GM21529 (cell line): Measurements from ENCODE around the gene BPIFB4.
"Not testable (repeated sequence)": the region's sequence is repeated elsewhere in the genome, so short reads cannot be mapped to it uniquely, and the experiment has no call there.

Source experiments
- ATAC-seq: cut with Tn5 transposase; IDR thresholded peaks from one replicate; pipeline ENCODE4 v1.9.1; 2021; ENCODE audit not compliant: unreplicated experiment

BPIFB4 gene

GRCh38 chr20:33079259-33079658 lies at the start of gene BPIFB4:
Gene BPIFB4, plus strand, starts transcription at chr20:33079643. Its CDS starts 1,884 bp downstream, at chr20:33081527.
- no peak for ATAC-seq

GRCh38 chr20:33030076-33030475 lies 49.4 kb upstream of the BPIFB4 start:
- no peak for ATAC-seq

GRCh38 chr20:33030569-33030968 lies 48.9 kb upstream of the BPIFB4 start:
- no peak for ATAC-seq

- no peak for ATAC-seq
Measured at GRCh38 chr20:33031531-33031930, 47.9 kb upstream of the BPIFB4 start, which contains the start of gene BPIFB6. Gene BPIFB6, plus strand, starts transcription at chr20:33031648. Its CDS starts 0 bp downstream, at chr20:33031648.

- ATAC-seq, result no peak
Measured at GRCh38 chr20:33032555-33032954, 46.9 kb upstream of the BPIFB4 start.

- ATAC-seq, result no peak
Measured at GRCh38 chr20:33033381-33033780, 46.1 kb upstream of the BPIFB4 start.

- ATAC-seq, result no peak
Measured at GRCh38 chr20:33034115-33034514, 45.3 kb upstream of the BPIFB4 start.

GRCh38 chr20:33034901-33035492 lies 44.4 kb upstream of the BPIFB4 start:
- ATAC-seq, result no peak

- ATAC-seq, result no peak
Measured at GRCh38 chr20:33037456-33037855, 42.0 kb upstream of the BPIFB4 start.

GRCh38 chr20:33038243-33038642 lies 41.2 kb upstream of the BPIFB4 start:
- ATAC-seq, result no peak

GRCh38 chr20:33042430-33042829 lies 37.0 kb upstream of the BPIFB4 start:
- ATAC-seq, result no peak

- no peak for ATAC-seq
Measured at GRCh38 chr20:33042983-33043730, 36.3 kb upstream of the BPIFB4 start.

- no peak for ATAC-seq
Measured at GRCh38 chr20:33043731-33044181, 35.7 kb upstream of the BPIFB4 start.

- ATAC-seq, result not testable (repeated sequence)
Measured at GRCh38 chr20:33045129-33045721, 34.2 kb upstream of the BPIFB4 start.

GRCh38 chr20:33046412-33046811 lies 33.0 kb upstream of the BPIFB4 start:
- no peak for ATAC-seq

GRCh38 chr20:33051333-33051732 lies 28.1 kb upstream of the BPIFB4 start:
- ATAC-seq, result no peak

- ATAC-seq, result no peak
Measured at GRCh38 chr20:33053291-33054106, 25.9 kb upstream of the BPIFB4 start, which contains the start of gene BPIFB3. Gene BPIFB3, plus strand, starts transcription at chr20:33053903. Its CDS starts 1,533 bp downstream, at chr20:33055436.

GRCh38 chr20:33054381-33054780 lies 25.1 kb upstream of the BPIFB4 start:
- no peak for ATAC-seq

GRCh38 chr20:33054791-33055190 lies 24.7 kb upstream of the BPIFB4 start:
- ATAC-seq, result no peak

GRCh38 chr20:33059136-33059535 lies 20.3 kb upstream of the BPIFB4 start:
- ATAC-seq, result no peak

- ATAC-seq, result no peak
Measured at GRCh38 chr20:33059741-33060390, 19.6 kb upstream of the BPIFB4 start.
